ENCODE measurements around the gene ATXN1.

ATXN1 gene

GRCh38 chr6:16369989-16370388 lies 391.3 kb downstream of the ATXN1 start:
- no peak for DNase-seq

GRCh38 chr6:16369140-16369745 lies 392.0 kb downstream of the ATXN1 start:
- DNase-seq, result no peak

GRCh38 chr6:16367571-16367970 lies 393.7 kb downstream of the ATXN1 start:
- no peak for DNase-seq

GRCh38 chr6:16363749-16364148 lies 397.5 kb downstream of the ATXN1 start:
- no peak for DNase-seq

- no peak for DNase-seq
Measured at GRCh38 chr6:16362819-16363589, 398.3 kb downstream of the ATXN1 start.

- DNase-seq, result no peak
Measured at GRCh38 chr6:16362296-16362695, 399.0 kb downstream of the ATXN1 start.

- DNase-seq, result no peak
Measured at GRCh38 chr6:16361861-16362260, 399.4 kb downstream of the ATXN1 start.

- no peak for DNase-seq
Measured at GRCh38 chr6:16361121-16361520, 400.1 kb downstream of the ATXN1 start.

- no peak for DNase-seq
Measured at GRCh38 chr6:16360365-16360764, 400.9 kb downstream of the ATXN1 start.

GRCh38 chr6:16359563-16359962 lies 401.7 kb downstream of the ATXN1 start:
- no peak for DNase-seq

- no peak for DNase-seq
Measured at GRCh38 chr6:16358531-16359138, 402.6 kb downstream of the ATXN1 start.

- no peak for DNase-seq
Measured at GRCh38 chr6:16355699-16356446, 405.4 kb downstream of the ATXN1 start.

GRCh38 chr6:16355238-16355637 lies 406.0 kb downstream of the ATXN1 start:
- no peak for DNase-seq

- DNase-seq, result no peak
Measured at GRCh38 chr6:16354692-16355091, 406.6 kb downstream of the ATXN1 start.

- no peak for DNase-seq
Measured at GRCh38 chr6:16352821-16353438, 408.3 kb downstream of the ATXN1 start.

- DNase-seq, result no peak
Measured at GRCh38 chr6:16352258-16352635, 409.0 kb downstream of the ATXN1 start.

- no peak for DNase-seq
Measured at GRCh38 chr6:16349544-16349943, 411.7 kb downstream of the ATXN1 start.

GRCh38 chr6:16346831-16347230 lies 414.4 kb downstream of the ATXN1 start:
- no peak for DNase-seq

- no peak for DNase-seq
Measured at GRCh38 chr6:16345449-16346330, 415.6 kb downstream of the ATXN1 start.

GRCh38 chr6:16344756-16345155 lies 416.5 kb downstream of the ATXN1 start:
- DNase-seq, result no peak

- DNase-seq, result no peak
Measured at GRCh38 chr6:16343593-16343992, 417.7 kb downstream of the ATXN1 start.

- no peak for DNase-seq
Measured at GRCh38 chr6:16339265-16339587, 422.0 kb downstream of the ATXN1 start.

Measured in NCI-H1694 treated with DMSO at 0.1 percent for 48 hours (cell line).